ENCODE data around the gene TMEM106A. TPM values are rescaled to one million over a fixed set of nuclear protein-coding genes. Genes with fewer than 3 reads are reported as not detected.

The TMEM106A gene
- total and polyA plus RNA-seq, 9 of the 15 experiments (the other 6 are each of a cell fraction or from before 2014, with no cell fraction given): 0.03 to 0.29 (median 0.15) TPM

- TF ChIP-seq POU5F1 (IDR thresholded peaks at IDR 0.05; ENCODE audit: borderline replicate concordance, low read depth, low read length, partially characterized antibody) (no peak), HNRNPL (IDR thresholded peaks at IDR 0.05; ENCODE audit: low read depth, low read length) (no peak), SREBF2 (CRISPR knock-in tag; IDR thresholded peaks at IDR 0.05) (0 out of 2 replicates have a peak, but pooled peaks have one; percentile 43), NR1H2 (CRISPR knock-in tag; IDR thresholded peaks at IDR 0.05) (no peak), MXD1 (CRISPR knock-in tag; IDR thresholded peaks at IDR 0.05; ENCODE audit: borderline replicate concordance, poor library complexity, severe bottlenecking) (no peak), ZNF143 (CRISPR knock-in tag; IDR thresholded peaks at IDR 0.05) (no peak), FUS (optimal IDR thresholded peaks at IDR 0.05; ENCODE audit: low read depth, low read length) (no peak), NBN (IDR thresholded peaks at IDR 0.05; ENCODE audit: low read depth) (no peak; the same call in 1 of the 2 replicates), ZNF445 (CRISPR knock-in tag; IDR thresholded peaks at IDR 0.05; ENCODE audit: low read depth) (0 out of 2 replicates have a peak, but pooled peaks have one; percentile 9), RFX1 (IDR thresholded peaks at IDR 0.05) (peak; percentile 98), KAT2B (IDR thresholded peaks at IDR 0.05; ENCODE audit: low read depth, low read length) (no peak), GTF3C2 (IDR thresholded peaks at IDR 0.05; ENCODE audit: borderline replicate concordance, extremely low read depth, insufficient read length) (no peak), TAF9B (IDR thresholded peaks at IDR 0.05; ENCODE audit: partially characterized antibody) (peak; percentile 25), STAT6 (CRISPR knock-in tag; IDR thresholded peaks at IDR 0.05) (no peak), CSDE1 (IDR thresholded peaks at IDR 0.05) (peak in 1 of 2 experiments; percentile 83; a peak in 1 of 4 replicates), ATF6 (CRISPR knock-in tag; IDR thresholded peaks at IDR 0.05) (0 out of 2 replicates have a peak, but pooled peaks have one; percentile 57), NFRKB (IDR thresholded peaks at IDR 0.05; ENCODE audit: low read depth) (no peak; the same call in none of the 2 replicates), HNRNPK (IDR thresholded peaks at IDR 0.05; ENCODE audit: low read depth, low read length, poor library complexity, severe bottlenecking) (no peak), ZNF699 (CRISPR knock-in tag; IDR thresholded peaks at IDR 0.05; ENCODE audit: insufficient replicate concordance) (no peak)
These were observed 41.4 kb upstream of the TMEM106A start (continued) for GRCh38 chr17:43170140-43170765.

Data from K562 (cell line).